HL-60 (cell line): Measurements from ENCODE around the gene PDXK.

Experiments
- DNase-seq, 2 experiments: peaks; one replicate each; pipeline ENCODE4 v3.0.0-alpha.2; 2010 to 2020; ENCODE audit warnings: low read depth in 1 of 2, low spot score in 1 of 2
- H3K27ac ChIP-seq: fragments of 250-450 bp; sonication (Bioruptor Pico); replicated peaks from 2 replicates; pipeline ENCODE4 v1.5.1; 2020; ENCODE audit warnings: mild to moderate bottlenecking, moderate library complexity
- H3K27me3 ChIP-seq: fragments of 250-450 bp; sonication (Bioruptor Pico); 2 replicates; pipeline ENCODE4 v1.5.1; 2021; ENCODE audit warnings: mild to moderate bottlenecking, moderate library complexity; ENCODE audit not compliant: insufficient read depth, poor library complexity, severe bottlenecking
- H3K4me3 ChIP-seq: replicated peaks from 2 replicates; pipeline ENCODE4 v1.5.1; 2011; ENCODE audit warnings: mild to moderate bottlenecking, control low read depth, low read length; ENCODE audit not compliant: insufficient read depth
- CTCF ChIP-seq: IDR thresholded peaks from one replicate; pipeline ENCODE4 v1.5.1; 2011; ENCODE audit warnings: low read length, control low read depth, inconsistent platforms; ENCODE audit not compliant: insufficient read depth
- GABPA ChIP-seq: IDR thresholded peaks from 2 replicates; pipeline ENCODE4 v1.6.1; 2012; ENCODE audit warnings: low read depth
- POLR2AphosphoS5 ChIP-seq: IDR thresholded peaks from 2 replicates; pipeline ENCODE4 v1.6.1; 2012; ENCODE audit warnings: low read depth
- REST ChIP-seq: IDR thresholded peaks from 2 replicates; pipeline ENCODE4 v1.6.1; 2012; ENCODE audit warnings: low read depth; ENCODE audit not compliant: insufficient replicate concordance
- SPI1 ChIP-seq: IDR thresholded peaks from 2 replicates; pipeline ENCODE4 v1.6.1; 2012; ENCODE audit warnings: low read depth, mild to moderate bottlenecking, borderline replicate concordance

The PDXK gene

GRCh38 chr21:43728467-43729390 lies 9.8 kb downstream of the PDXK start:
- TF ChIP-seq SPI1 (peak; percentile 76), REST (peak; percentile 22), CTCF (no peak), GABPA (peak; percentile 92), POLR2AphosphoS5 (peak; percentile 86)
- Histone ChIP-seq H3K4me3 (peak overlapping the region; percentile 40), H3K27ac (peak overlapping the region; percentile 81), H3K27me3 (no peaks in the 10 kb centered on the region)
- DNase-seq: peak; percentile 95 to 96

- H3K27me3 ChIP-seq: no peaks in the 10 kb centered on the region
- H3K27ac ChIP-seq: no peak overlapping the region
- TF ChIP-seq CTCF (no peak), SPI1 (no peak)
- H3K4me3 ChIP-seq: no peak overlapping the region
- no peak for DNase-seq
Observed at GRCh38 chr21:43731476-43731875, 12.5 kb downstream of the PDXK start.

- H3K4me3 ChIP-seq: no peak overlapping the region
- TF ChIP-seq POLR2AphosphoS5 (no peak), CTCF (no peak), REST (no peak), GABPA (no peak), SPI1 (no peak)
- no peak overlapping the region for H3K27ac ChIP-seq
- DNase-seq: no peak
- H3K27me3 ChIP-seq: no peaks in the 10 kb centered on the region
Observed at GRCh38 chr21:43731891-43732711, 13.2 kb downstream of the PDXK start.
